WTC11 (cell line): ENCODE results near the gene HDDC3. TPM values are rescaled to one million over a fixed set of nuclear protein-coding genes. Genes with fewer than 3 reads are reported as not detected.
A peak's percentile ranks its signal among the peaks of the same experiment; 100 is the strongest.

ENCODE experiments used
- ATAC-seq: fragments of 200-7000 bp; cut with Tn5 transposase; 2 replicates; pipeline ENCODE4 v1.10.0; 2021; ENCODE audit warnings: mild to moderate bottlenecking, moderate library complexity
- CTCF ChIA-PET: fragments of 300-600 bp; sonication (Branson Sonifier 250); formaldehyde crosslinking; loops from one replicate; lab custom pipeline; 2021; ENCODE audit warnings: antibody characterized with exemption; lab: Charles Lee
- POLR2A ChIA-PET: fragments of 350-600 bp; sonication (Branson Sonifier 250); formaldehyde crosslinking; loops from one replicate; lab custom pipeline; 2021; ENCODE audit warnings: antibody characterized with exemption; lab: Charles Lee
- DNase-seq: peaks from one replicate; pipeline ENCODE4 v3.0.0; 2021; ENCODE audit warnings: low spot score
- H3K27ac Mint-ChIP-seq: 2 replicates; pipeline ENCODE4 v1.8.0; 2021; ENCODE audit warnings: mixed read lengths
- H3K27me3 Mint-ChIP-seq: 2 replicates; pipeline ENCODE4 v1.8.0; 2021; ENCODE audit warnings: low read depth, mild to moderate bottlenecking, moderate library complexity, mixed read lengths
- H3K36me3 Mint-ChIP-seq: 2 replicates; pipeline ENCODE4 v1.8.0; 2021; ENCODE audit warnings: mixed read lengths
- H3K4me1 Mint-ChIP-seq: 2 replicates; pipeline ENCODE4 v1.8.0; 2022; ENCODE audit warnings: mixed read lengths
- H3K4me3 Mint-ChIP-seq: 2 replicates; pipeline ENCODE4 v1.8.0; 2021; ENCODE audit warnings: mild to moderate bottlenecking, moderate library complexity, mixed read lengths
- H3K9me3 Mint-ChIP-seq: 2 replicates; pipeline ENCODE4 v1.8.0; 2021; ENCODE audit warnings: mixed read lengths
- CBFB ChIP-seq: sonication (generic); formaldehyde crosslinking; IDR thresholded peaks from 2 replicates; pipeline ENCODE4 v1.8.1; 2022; ENCODE audit warnings: mild to moderate bottlenecking, low read depth, missing genetic modification reagents
- GABPB1 ChIP-seq: sonication (generic); formaldehyde crosslinking; IDR thresholded peaks from 2 replicates; pipeline ENCODE4 v1.8.1; 2023; ENCODE audit warnings: mild to moderate bottlenecking, missing genetic modification reagents
- MYBL2 ChIP-seq: sonication (generic); formaldehyde crosslinking; IDR thresholded peaks from 2 replicates; pipeline ENCODE4 v1.8.1; 2023; ENCODE audit warnings: mild to moderate bottlenecking, moderate library complexity, missing genetic modification reagents
- NFE2L1 ChIP-seq: sonication (generic); formaldehyde crosslinking; IDR thresholded peaks from 2 replicates; pipeline ENCODE4 v1.8.1; 2023; ENCODE audit warnings: missing genetic modification reagents
- PRRX2 ChIP-seq: fragments of 250-450 bp; sonication (Bioruptor Pico); IDR thresholded peaks from 2 replicates; pipeline ENCODE4 v1.8.0; 2021; ENCODE audit warnings: mild to moderate bottlenecking
- SMAD3 ChIP-seq: sonication (generic); formaldehyde crosslinking; IDR thresholded peaks from 2 replicates; pipeline ENCODE4 v1.8.0; 2022; ENCODE audit warnings: missing genetic modification reagents, mild to moderate bottlenecking, borderline replicate concordance
- SP1 ChIP-seq: sonication (generic); formaldehyde crosslinking; conservative IDR thresholded peaks from 2 replicates; pipeline ENCODE4 v1.8.1; 2022; ENCODE audit warnings: missing genetic modification reagents
- ZNF121 ChIP-seq: sonication (generic); formaldehyde crosslinking; IDR thresholded peaks from 2 replicates; pipeline ENCODE4 v1.8.0; 2023; ENCODE audit warnings: missing genetic modification reagents
- ZNF232 ChIP-seq: sonication (generic); formaldehyde crosslinking; IDR thresholded peaks from 2 replicates; pipeline ENCODE4 v1.8.0; 2022; ENCODE audit warnings: mild to moderate bottlenecking, missing genetic modification reagents
- ZNF317 ChIP-seq: sonication (generic); formaldehyde crosslinking; IDR thresholded peaks from 2 replicates; pipeline ENCODE4 v1.8.1; 2023; ENCODE audit warnings: low read depth, mild to moderate bottlenecking, moderate library complexity, missing genetic modification reagents, borderline replicate concordance
- ZNF416 ChIP-seq: fragments of 250-450 bp; sonication (Bioruptor Pico); IDR thresholded peaks from 2 replicates; pipeline ENCODE4 v1.9.0; 2021; ENCODE audit warnings: mild to moderate bottlenecking, inconsistent platforms
- ZNF423 ChIP-seq: fragments of 250-450 bp; sonication (Bioruptor Pico); IDR thresholded peaks from 2 replicates; pipeline ENCODE4 v2.1.2; 2022; ENCODE audit warnings: mild to moderate bottlenecking, moderate library complexity
- total RNA-seq: library from RNA; stranded (reverse); gene quantifications from 3 replicates; pipeline ENCODE4 v1.2.3, GENCODE V29; 2021
- TF ChIP-seq, protein P1 (sequence below): sonication (generic); formaldehyde crosslinking; IDR thresholded peaks from 2 replicates; pipeline ENCODE4 v1.8.1; 2022; ENCODE audit warnings: mild to moderate bottlenecking, moderate library complexity, missing genetic modification reagents
- TF ChIP-seq, protein P2 (sequence below): sonication (generic); formaldehyde crosslinking; IDR thresholded peaks from 2 replicates; pipeline ENCODE4 v1.8.0; 2023; ENCODE audit warnings: missing genetic modification reagents
- TF ChIP-seq, protein P3 (sequence below): sonication (generic); formaldehyde crosslinking; IDR thresholded peaks from 2 replicates; pipeline ENCODE4 v1.8.0; 2022; ENCODE audit warnings: mild to moderate bottlenecking, missing genetic modification reagents
- TF ChIP-seq, protein P4 (sequence below): sonication (generic); formaldehyde crosslinking; IDR thresholded peaks from 2 replicates; pipeline ENCODE4 v1.8.1; 2023; ENCODE audit warnings: mild to moderate bottlenecking, moderate library complexity, missing genetic modification reagents
- TF ChIP-seq, protein P5 (sequence below): fragments of 200-600 bp; IDR thresholded peaks from 2 replicates; pipeline ENCODE4 v1.8.0; 2022; ENCODE audit warnings: antibody characterized with exemption
- TF ChIP-seq, protein P6 (sequence below): sonication (generic); formaldehyde crosslinking; IDR thresholded peaks from 2 replicates; pipeline ENCODE4 v1.8.1; 2022; ENCODE audit warnings: low read depth, mild to moderate bottlenecking, moderate library complexity, missing genetic modification reagents, borderline replicate concordance

Gene HDDC3
- total RNA-seq, 1 experiment from 2014 or later = 16.4 TPM

DNA sequence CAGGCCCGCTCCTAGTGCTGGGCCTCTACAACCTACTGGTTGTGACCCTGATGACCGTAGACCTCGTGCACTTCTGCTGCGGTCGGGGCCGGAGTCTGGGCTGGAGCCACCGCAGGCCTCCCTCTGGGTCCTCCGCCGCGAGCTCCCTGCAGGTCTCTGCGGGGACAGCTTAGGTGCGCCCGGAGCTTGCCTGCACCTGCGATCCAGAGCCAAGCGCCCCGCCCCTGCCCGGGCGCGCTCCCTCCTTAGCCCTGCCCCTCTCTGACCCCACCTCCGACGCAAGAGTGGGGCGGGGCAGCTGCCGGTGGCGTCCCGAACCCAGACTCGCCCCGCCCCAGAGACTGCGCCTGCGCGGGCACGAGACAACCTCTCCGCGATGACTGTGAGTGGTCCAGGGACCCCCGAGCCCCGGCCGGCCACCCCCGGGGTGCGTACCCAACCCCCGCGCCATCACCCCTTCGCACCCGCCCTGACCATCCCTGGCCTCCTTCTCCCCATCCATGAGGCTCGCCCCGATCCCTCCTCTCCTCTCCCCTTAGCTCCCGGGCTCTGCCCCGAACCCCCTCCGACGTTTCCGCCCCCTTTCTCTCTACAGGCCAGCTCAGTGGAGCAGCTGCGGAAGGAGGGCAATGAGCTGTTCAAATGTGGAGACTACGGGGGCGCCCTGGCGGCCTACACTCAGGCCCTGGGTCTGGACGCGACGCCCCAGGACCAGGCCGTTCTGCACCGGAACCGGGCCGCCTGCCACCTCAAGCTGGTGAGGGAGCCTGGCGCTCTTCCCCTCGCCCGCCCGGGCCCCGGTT lies 2.8 kb upstream of the HDDC3 start, which contains the start of gene UNC45A:
Gene UNC45A, plus strand, starts transcription at position 337 of the 803 bp plus-strand sequence. Its CDS starts 40 bp downstream, at position 377.
- peak; percentile 68 for TF ChIP-seq SP1
- TF ChIP-seq NFE2L1 (CRISPR knock-in tag) = peak; percentile 35; the same call in 1 of the 2 replicates
- TF ChIP-seq MYBL2 (CRISPR knock-in tag) = 0 out of 2 replicates have a peak, but pooled peaks have one; percentile 26
- 0 out of 2 replicates have a peak, but pooled peaks have one; percentile 19 for TF ChIP-seq SMAD3 (CRISPR knock-in tag)
- peak; percentile 20; the same call in 1 of the 2 replicates for TF ChIP-seq GABPB1 (CRISPR knock-in tag)
- TF ChIP-seq, protein P1, sequence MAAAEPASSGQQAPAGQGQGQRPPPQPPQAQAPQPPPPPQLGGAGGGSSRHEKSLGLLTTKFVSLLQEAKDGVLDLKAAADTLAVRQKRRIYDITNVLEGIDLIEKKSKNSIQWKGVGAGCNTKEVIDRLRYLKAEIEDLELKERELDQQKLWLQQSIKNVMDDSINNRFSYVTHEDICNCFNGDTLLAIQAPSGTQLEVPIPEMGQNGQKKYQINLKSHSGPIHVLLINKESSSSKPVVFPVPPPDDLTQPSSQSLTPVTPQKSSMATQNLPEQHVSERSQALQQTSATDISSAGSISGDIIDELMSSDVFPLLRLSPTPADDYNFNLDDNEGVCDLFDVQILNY (CRISPR knock-in tag) = 0 out of 2 replicates have a peak, but pooled peaks have one; percentile 23
- TF ChIP-seq, protein P2, sequence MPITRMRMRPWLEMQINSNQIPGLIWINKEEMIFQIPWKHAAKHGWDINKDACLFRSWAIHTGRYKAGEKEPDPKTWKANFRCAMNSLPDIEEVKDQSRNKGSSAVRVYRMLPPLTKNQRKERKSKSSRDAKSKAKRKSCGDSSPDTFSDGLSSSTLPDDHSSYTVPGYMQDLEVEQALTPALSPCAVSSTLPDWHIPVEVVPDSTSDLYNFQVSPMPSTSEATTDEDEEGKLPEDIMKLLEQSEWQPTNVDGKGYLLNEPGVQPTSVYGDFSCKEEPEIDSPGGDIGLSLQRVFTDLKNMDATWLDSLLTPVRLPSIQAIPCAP = no peak
- TF ChIP-seq ZNF317 (CRISPR knock-in tag) = no peak
- no peak for TF ChIP-seq ZNF416 (CRISPR knock-in tag)
- TF ChIP-seq ZNF121 (CRISPR knock-in tag) = peak; percentile 99
- TF ChIP-seq, protein P3, sequence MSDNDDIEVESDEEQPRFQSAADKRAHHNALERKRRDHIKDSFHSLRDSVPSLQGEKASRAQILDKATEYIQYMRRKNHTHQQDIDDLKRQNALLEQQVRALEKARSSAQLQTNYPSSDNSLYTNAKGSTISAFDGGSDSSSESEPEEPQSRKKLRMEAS (CRISPR knock-in tag) = 0 out of 2 replicates have a peak, but pooled peaks have one; percentile 20
- peak; percentile 92 for TF ChIP-seq ZNF423
- TF ChIP-seq, protein P4, sequence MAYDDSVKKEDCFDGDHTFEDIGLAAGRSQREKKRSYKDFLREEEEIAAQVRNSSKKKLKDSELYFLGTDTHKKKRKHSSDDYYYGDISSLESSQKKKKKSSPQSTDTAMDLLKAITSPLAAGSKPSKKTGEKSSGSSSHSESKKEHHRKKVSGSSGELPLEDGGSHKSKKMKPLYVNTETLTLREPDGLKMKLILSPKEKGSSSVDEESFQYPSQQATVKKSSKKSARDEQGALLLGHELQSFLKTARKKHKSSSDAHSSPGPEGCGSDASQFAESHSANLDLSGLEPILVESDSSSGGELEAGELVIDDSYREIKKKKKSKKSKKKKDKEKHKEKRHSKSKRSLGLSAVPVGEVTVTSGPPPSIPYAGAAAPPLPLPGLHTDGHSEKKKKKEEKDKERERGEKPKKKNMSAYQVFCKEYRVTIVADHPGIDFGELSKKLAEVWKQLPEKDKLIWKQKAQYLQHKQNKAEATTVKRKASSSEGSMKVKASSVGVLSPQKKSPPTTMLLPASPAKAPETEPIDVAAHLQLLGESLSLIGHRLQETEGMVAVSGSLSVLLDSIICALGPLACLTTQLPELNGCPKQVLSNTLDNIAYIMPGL (CRISPR knock-in tag) = peak; percentile 50; the same call in 1 of the 2 replicates
- 0 out of 2 replicates have a peak, but pooled peaks have one; percentile 27 for TF ChIP-seq ZNF232 (CRISPR knock-in tag)
- Mint-ChIP-seq H3K36me3 (peaks cover 19% of the 10 kb centered on the region), H3K4me1 (peaks cover 23% of the 10 kb centered on the region), H3K4me3 (peak within 1 kb of the TSS; percentile 93), H3K27ac (peak within 1 kb of the TSS; percentile 96), H3K9me3 (no peaks in the 10 kb centered on the region), H3K27me3 (peaks cover 12% of the 10 kb centered on the region)
- ATAC-seq (peak; percentile 83), DNase-seq (peak; percentile 96)
- ChIA-PET POLR2A (interaction anchor here (1.0 to 2.6 kb wide), 6 partner anchors 13 to 218 kb away, joined by 3 to 19 read pairs (median 6); partner anchors contain the start of genes BLM, MAN2A2 and RCCD1), CTCF (interaction anchor here (0.5 to 7.7 kb wide), 34 partner anchors 9 to 791 kb away, joined by 3 to 264 read pairs (median 4); partner anchors contain the start of genes BLM, FES, MAN2A2 and RCCD1)

DNA sequence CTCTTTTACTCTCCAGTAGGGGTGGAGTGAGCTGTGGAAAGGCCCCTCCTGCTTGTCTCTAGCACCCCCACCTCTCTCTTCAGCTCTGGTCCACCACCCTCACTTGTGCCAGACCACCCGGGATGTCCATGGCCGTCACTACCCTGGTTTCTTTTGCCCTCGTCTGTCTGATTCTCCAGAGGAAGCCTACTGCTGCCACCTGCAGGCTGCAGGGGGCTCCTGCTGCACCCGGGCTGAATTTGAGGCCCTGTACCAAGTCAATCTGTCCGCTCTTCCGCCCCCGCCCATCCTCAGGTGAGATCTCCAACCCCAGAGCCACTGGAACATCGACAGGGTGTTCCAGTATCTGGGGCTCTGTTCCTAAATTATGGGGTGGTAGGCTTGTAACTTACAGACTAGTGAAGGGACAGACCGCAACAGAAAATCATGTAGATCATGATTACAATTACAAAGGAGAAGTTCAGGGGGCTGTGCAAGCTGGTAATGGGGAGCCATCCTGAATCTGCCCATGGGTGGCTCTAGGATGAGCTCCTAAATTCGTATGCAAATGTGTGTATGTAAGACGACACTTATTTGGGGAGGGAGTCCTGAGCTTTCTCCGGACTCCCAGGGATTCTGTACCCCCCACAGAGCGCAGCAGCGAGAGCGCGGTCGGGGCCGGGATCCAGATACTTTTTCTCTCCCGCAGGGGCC lies 2.1 kb upstream of the HDDC3 start:
- H3K27ac Mint-ChIP-seq = peak overlapping the region; percentile 96
- ATAC-seq = peak; percentile 57
- ChIA-PET CTCF (interaction anchor here (0.5 to 7.7 kb wide), 27 partner anchors 10 to 791 kb away, joined by 3 to 264 read pairs (median 5); partner anchors contain the start of genes BLM, FES, MAN2A2 and RCCD1), POLR2A (interaction anchor here (1.0 to 2.6 kb wide), 6 partner anchors 13 to 217 kb away, joined by 3 to 19 read pairs (median 6); partner anchors contain the start of genes BLM, MAN2A2 and RCCD1)
- H3K36me3 Mint-ChIP-seq = peaks cover 12% of the 10 kb centered on the region
- DNase-seq = peak; percentile 96
- TF ChIP-seq, protein P5, sequence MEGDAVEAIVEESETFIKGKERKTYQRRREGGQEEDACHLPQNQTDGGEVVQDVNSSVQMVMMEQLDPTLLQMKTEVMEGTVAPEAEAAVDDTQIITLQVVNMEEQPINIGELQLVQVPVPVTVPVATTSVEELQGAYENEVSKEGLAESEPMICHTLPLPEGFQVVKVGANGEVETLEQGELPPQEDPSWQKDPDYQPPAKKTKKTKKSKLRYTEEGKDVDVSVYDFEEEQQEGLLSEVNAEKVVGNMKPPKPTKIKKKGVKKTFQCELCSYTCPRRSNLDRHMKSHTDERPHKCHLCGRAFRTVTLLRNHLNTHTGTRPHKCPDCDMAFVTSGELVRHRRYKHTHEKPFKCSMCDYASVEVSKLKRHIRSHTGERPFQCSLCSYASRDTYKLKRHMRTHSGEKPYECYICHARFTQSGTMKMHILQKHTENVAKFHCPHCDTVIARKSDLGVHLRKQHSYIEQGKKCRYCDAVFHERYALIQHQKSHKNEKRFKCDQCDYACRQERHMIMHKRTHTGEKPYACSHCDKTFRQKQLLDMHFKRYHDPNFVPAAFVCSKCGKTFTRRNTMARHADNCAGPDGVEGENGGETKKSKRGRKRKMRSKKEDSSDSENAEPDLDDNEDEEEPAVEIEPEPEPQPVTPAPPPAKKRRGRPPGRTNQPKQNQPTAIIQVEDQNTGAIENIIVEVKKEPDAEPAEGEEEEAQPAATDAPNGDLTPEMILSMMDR = peak; percentile 54
- TF ChIP-seq SMAD3 (CRISPR knock-in tag) = no peak
- TF ChIP-seq PRRX2 = no peak
- TF ChIP-seq ZNF232 (CRISPR knock-in tag) = no peak
- no peak for TF ChIP-seq CBFB (CRISPR knock-in tag)
- TF ChIP-seq, protein P6, sequence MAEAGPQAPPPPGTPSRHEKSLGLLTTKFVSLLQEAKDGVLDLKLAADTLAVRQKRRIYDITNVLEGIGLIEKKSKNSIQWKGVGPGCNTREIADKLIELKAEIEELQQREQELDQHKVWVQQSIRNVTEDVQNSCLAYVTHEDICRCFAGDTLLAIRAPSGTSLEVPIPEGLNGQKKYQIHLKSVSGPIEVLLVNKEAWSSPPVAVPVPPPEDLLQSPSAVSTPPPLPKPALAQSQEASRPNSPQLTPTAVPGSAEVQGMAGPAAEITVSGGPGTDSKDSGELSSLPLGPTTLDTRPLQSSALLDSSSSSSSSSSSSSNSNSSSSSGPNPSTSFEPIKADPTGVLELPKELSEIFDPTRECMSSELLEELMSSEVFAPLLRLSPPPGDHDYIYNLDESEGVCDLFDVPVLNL (CRISPR knock-in tag) = no peak
- H3K4me1 Mint-ChIP-seq = peaks cover 23% of the 10 kb centered on the region
- H3K27me3 Mint-ChIP-seq = peaks cover 12% of the 10 kb centered on the region
- no peaks in the 10 kb centered on the region for H3K9me3 Mint-ChIP-seq
- H3K4me3 Mint-ChIP-seq = peak overlapping the region; percentile 93
